ENCODE data around the gene TFDP2.

The TFDP2 gene

DNA sequence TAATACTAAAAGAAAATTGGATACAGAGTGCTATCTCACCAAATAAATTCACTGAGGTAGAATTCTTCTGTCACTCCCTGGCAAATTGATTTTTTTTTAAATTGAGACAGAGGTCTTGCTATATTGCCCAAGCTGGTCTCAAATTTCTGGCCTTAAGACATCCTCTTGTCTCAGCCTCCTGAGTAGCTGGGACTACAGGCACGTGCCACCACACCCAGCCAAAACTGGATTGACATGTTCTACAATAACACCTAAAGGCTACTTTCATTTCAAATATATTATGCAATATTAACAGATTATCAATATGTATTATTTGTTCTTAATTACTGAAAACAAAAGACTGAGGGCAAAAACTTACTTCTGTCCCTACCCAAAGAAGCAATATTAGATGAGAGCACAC, 36.7 kb downstream of the TFDP2 start:
- TF ChIP-seq CTCF (IDR thresholded peaks at IDR 0.05; ENCODE audit: borderline replicate concordance, control extremely low read depth, extremely low read depth, insufficient read depth, missing control alignments): no peak
- in situ Hi-C loops (cut with MboI; ENCODE audit: low sequenced_read_pairs, unreplicated experiment): no loop called here
- no peak for DNase-seq (ENCODE audit: low spot score)

- DNase-seq (ENCODE audit: low spot score): no peak
- TF ChIP-seq CTCF (IDR thresholded peaks at IDR 0.05; ENCODE audit: borderline replicate concordance, control extremely low read depth, extremely low read depth, insufficient read depth, missing control alignments): no peak
- in situ Hi-C loops (cut with MboI; ENCODE audit: low sequenced_read_pairs, unreplicated experiment): no loop called here
These were observed 42.8 kb downstream of the TFDP2 start for GRCh38 chr3:142106548-142106947.

DNA sequence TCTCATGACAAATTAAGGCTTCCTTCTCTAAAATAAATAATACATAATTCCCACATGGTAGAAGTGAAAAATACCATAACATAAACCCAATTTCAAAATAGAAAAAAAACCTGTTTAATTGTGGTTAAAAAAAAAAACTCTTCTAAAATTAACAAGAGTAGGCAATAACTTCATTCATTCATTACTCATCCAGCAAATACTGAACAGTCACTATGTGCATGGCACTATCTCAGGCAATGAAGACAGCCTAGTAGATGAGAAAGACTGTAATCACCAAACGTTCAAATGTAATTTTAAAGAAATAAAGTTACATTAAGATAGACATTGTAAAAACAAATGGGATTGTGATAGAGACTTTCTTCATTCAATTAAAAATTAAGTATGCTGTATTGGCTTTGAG, 43.4 kb downstream of the TFDP2 start:
- in situ Hi-C loops (cut with MboI; ENCODE audit: low sequenced_read_pairs, unreplicated experiment): no loop called here
- no peak for DNase-seq (ENCODE audit: low spot score)
- no peak for TF ChIP-seq CTCF (IDR thresholded peaks at IDR 0.05; ENCODE audit: borderline replicate concordance, control extremely low read depth, extremely low read depth, insufficient read depth, missing control alignments)

- no peak for TF ChIP-seq CTCF (IDR thresholded peaks at IDR 0.05; ENCODE audit: borderline replicate concordance, control extremely low read depth, extremely low read depth, insufficient read depth, missing control alignments)
- in situ Hi-C loops (cut with MboI; ENCODE audit: low sequenced_read_pairs, unreplicated experiment): no loop called here
- no peak for DNase-seq (ENCODE audit: low spot score)
These were observed 44.6 kb downstream of the TFDP2 start for GRCh38 chr3:142104763-142105162.

DNA sequence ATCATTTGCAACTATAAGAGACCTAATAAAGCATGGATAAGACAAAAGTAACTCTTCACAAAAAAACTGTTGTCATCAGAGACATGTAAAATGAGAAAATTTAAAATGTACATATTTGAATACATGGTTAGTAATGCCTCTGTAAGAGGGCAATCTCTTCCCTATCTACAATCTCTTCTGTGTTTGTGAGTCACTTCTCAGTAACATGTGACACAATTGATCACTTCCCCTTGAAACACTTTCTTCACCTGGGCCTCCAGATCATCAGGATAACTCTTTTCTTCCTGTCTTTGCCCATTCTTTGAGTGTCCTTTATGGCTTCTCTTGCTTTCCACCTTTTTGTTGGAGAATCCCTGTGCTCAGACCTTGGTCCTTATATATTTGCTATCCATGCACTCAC, 50.4 kb downstream of the TFDP2 start:
- no peak for DNase-seq (ENCODE audit: low spot score)

GRCh38 chr3:142097099-142097843, 52.1 kb downstream of the TFDP2 start:
- DNase-seq (ENCODE audit: low spot score): no peak
- no peak for TF ChIP-seq CTCF (IDR thresholded peaks at IDR 0.05; ENCODE audit: borderline replicate concordance, control extremely low read depth, extremely low read depth, insufficient read depth, missing control alignments)
- in situ Hi-C loops (cut with MboI; ENCODE audit: low sequenced_read_pairs, unreplicated experiment): no loop called here

More for the DNA sequence above, 50.4 kb downstream of the TFDP2 start:
- TF ChIP-seq CTCF (IDR thresholded peaks at IDR 0.05; ENCODE audit: borderline replicate concordance, control extremely low read depth, extremely low read depth, insufficient read depth, missing control alignments): no peak
- in situ Hi-C loops (cut with MboI; ENCODE audit: low sequenced_read_pairs, unreplicated experiment): no loop called here

Data from GM13976 (cell line).